GM20431 (cell line): ENCODE data around the gene C16orf92.

Experiments
- in situ Hi-C: fragments of 300-500 bp; cut with MseI, MboI; formaldehyde crosslinking; loops from one replicate; pipeline ENCODE4 v1.15.0; 2020; ENCODE audit warnings: low sequenced_read_pairs; ENCODE audit not compliant: unreplicated experiment

C16orf92 gene

DNA sequence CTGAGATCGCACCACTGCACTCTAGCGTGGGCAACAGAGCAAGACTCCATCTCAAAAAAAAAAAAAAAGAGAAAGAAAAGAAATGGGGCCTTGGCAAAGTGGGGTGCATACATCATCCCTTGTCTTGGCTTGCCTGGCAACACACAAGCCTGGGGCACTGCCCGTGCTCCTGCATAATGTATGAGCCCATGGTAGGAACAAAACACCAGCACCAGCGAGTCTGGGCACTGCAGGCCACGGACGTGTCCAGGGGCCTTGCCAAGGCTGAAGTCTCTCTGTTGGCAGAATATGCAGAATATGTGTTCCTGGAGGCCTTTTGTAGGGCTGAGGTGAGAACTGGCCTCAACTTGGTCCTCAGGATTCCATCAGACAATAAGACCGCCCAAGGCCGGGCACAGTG lies 26.9 kb downstream of the C16orf92 start:
- in situ Hi-C loops: no loop called here

DNA sequence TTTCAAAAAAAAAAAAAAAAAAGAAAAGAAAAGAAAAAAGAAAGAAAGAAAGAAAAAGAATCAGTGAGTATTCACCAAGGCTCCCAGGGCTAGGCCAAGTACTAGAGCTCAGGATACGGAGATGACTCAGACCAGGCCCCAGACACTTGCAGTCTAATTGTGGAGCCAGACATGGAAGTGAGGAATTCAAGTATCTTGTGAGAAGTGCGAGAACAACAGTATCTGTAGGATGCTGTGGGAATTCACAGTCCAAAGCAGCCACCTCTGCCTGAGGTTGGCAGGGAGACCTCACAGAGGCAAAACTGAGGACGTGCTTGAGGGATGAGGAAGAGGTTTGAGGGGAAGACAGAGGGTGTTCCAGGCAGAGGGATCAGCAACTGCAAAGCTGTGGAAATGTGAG lies 28.5 kb downstream of the C16orf92 start:
- in situ Hi-C loops: no loop called here

DNA sequence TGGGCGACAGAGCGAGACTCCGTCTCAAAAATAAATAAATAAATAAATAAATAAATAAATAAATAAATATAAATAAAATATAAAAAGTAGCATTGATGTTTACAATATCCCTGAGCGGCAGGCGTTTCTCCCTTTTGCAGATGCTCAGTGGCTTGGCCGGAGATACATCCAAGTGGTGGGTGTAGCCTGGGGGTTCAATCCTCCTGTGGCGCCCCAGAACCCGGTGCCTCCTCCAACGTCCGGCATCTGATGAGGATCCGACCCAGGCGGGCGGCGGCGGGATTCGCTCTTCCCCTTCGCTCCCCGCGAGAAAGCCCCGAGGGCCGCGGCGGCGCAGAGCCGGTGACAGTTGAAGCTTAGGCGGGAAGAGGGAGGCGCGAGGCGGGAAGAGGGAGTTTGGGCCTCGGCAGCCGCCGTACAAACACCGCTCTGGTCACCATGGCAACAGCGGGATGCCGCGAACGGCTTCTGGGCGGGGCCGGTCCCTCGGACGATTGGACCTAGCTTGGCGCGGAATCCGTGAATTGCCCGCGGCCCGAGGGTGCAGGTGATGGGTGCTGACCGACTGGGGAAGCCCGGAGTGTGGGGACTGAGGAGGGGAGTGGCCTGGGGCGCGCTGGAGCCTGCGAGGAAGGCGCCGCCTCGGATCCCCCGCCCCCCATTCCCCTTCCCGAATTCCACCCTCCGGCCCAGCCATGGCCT lies 29.8 kb downstream of the C16orf92 start:
- in situ Hi-C loops: no loop called here

DNA sequence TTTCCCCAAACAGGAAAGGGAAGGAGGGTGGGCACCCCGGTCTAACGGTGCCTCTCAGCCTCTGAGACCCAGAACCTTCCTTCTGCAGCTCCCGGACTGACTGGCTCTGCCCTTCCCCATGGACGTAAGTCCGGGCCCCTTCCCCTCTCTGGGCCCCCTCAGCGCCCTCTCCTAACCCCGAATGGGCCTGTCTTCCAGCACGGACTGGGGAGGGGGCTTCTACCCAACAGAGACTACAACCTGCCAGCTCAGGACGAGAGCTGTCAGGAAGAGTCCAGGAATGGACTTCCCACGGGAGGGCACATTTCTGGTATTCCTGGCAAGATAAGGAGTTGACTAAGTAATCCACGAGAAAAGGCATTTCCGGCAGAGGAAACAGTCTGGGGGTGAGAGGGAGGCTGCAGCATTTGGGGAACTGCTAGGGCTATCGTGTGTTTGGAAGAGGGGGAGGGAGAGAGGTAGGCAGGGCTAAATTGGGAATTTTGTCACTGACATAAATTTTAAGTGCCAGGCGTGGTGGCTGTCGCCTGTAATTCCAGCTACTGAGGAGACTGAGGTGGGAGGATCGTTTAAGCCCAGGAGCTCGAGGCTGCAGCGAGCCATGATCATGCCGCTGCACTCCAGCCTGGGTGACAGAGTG lies 30.5 kb downstream of the C16orf92 start:
- in situ Hi-C loops: no loop called here

DNA sequence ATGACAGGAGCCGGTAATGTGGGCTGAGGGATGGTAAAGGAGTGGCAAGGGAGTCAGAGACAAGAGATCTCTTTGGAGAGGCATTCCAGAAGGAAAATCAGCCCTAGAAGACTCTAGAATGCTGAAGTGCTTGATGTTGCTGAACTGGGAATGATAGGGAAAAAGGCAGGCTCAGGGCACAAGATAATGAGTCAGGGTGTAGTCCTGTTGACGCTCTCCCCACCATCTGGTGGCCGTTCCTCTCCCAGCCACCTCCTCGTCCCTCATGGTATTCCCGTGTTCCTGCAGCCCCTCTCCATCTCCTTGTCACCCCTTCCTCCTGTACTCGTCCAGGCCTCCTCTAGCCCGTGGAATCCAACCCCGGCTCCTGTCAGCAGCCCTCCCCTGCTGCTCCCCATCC lies 31.5 kb downstream of the C16orf92 start:
- in situ Hi-C loops: no loop called here

DNA sequence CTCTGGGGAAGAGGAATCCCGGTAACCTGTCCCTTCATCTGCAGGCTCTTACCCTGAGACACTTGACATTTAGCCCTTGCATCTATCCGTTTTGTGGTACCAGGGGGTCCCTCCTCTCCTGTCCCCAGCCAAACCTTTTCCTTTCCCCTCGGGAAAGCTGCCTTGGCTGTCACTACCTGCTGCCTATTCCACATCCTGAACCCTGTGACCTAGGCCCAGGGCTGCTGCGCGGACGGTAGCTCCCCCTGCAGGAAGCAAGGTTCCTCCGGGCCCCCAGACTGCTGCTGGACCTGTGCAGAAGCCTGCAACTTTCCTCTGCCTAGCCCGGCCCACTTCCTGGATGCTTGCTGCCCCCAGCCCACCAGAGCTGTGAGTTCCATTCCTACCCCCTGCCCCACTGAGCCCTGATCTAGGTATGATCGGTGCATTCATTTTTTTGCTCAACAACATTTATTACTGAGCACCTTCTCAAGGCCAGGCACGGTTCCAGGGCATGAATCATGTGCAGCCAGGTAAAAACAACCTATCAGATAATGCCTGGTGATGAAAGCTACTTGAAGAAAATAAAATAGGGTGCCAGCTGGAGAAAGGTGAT lies 32.1 kb downstream of the C16orf92 start:
- in situ Hi-C loops: no loop called here

DNA sequence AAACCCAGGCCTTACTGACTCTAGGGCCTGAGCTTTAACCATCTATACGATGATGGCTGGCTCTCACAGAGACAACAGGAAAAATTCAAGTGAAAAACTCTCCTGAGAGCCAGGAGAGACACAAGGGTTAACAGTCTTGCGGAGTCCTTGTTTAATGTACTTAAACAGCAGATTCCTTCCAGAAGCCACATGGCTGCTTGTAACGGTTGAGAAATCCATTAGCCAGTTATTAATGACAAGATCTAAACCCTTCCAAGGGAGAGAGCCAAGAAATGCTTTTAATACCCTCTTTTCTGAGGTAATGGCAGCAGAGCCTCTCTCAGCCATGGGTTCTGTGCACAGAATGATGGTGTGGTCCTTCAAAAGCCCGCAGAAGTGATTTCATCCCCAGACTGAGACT lies 37.3 kb downstream of the C16orf92 start:
- in situ Hi-C loops: no loop called here

DNA sequence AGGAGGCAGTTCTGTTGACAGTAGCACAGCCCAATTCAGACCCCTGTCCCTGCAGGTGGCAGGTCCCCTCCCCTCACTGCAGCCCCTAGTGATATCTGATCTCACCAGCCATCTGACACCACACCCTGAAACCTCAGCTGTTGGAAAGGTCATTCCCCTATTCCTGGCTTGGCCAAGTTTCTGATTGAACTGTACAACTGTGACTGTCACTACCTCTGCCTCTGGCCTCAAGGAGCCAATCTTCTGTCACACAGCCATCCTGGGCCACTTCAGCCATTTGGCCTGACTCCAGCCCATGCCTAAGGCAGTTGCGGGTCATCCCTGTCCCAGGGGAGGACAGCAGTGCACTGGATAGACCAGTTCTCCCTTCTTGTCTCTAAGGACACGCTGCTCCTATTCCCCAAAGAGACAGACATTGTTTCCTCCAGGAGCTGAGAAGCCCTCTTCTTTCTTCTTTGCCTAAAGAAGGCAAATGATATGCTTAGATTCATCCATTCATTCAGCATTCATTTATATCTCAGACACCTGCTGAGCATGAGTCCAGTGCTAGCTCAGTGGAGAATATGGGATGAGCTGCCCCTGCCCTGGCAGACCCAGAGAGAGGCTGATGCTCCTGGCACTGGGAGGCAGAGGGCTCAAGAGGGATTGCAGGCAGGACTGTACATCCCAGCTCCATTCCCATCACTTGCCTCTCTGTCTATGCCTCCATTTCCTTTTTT lies 38.0 kb downstream of the C16orf92 start:
- in situ Hi-C loops: no loop called here

DNA sequence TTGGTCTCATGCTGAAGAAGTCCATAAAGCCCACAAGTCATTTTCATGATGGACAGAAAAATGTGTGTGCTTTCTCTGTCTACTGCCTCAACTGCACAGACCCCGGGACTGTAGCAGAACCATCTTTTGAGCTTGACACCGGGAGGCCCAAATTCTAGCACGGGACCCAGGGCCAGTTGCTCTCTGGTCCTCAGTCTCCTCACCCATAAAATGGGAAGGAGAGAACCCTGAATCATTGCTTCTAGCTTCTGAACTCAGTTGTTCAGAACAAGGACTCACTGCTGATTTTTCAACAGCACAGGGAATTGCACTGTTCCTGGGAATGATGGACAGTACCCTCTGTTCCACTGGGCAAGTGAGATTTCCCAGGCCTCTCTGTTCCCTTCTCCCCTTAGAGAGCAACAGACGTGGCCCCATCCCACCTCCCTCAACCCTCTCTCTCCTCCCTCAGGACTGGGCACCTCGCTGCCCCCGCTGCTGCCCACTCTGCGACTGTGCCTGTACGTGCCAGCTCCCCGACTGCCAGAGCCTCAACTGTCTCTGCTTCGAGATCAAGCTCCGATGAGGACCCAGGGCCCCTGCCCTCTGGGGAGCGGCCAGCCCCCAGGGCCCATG lies 40.4 kb downstream of the C16orf92 start:
- in situ Hi-C loops: no loop called here

DNA sequence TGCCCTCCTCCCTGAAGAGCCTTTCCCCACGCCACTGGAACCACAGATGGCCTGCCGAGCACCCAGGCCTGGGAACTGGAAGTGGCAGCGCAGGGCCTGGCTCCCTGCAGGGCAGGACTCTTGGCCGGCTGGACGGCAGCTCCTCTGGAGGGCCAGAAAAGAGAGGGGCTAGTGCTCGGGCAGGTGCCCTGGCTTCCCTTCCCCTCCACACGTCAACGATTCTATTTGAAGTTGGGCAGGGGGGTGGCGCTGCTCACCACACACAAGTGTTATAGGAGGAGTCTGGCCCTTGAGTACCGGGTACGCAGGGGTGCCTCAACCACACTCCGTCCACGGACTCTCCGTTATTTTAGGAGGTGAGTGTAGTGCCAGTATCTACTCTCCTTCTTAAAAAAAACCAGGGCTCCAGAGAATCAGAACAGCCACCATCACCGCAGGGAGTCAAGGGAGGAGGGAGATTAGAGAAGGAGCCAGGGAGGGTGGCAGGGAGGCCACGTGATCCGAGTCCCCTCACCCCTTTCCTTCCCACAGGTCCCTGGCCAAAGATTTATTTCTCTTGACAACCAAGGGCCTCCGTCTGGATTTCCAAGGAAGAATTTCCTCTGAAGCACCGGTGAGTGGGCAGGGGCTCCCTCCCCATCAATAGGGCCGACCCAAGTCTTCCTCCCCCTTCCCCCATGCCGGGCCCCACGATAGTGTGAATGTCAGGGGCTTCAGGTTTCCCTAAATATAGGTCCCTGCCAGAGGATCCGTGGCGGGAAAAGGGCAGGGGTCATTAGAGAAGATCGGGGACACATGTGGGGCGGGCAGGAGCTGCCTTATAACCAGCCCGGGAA lies 41.1 kb downstream of the C16orf92 start:
- in situ Hi-C loops: no loop called here

DNA sequence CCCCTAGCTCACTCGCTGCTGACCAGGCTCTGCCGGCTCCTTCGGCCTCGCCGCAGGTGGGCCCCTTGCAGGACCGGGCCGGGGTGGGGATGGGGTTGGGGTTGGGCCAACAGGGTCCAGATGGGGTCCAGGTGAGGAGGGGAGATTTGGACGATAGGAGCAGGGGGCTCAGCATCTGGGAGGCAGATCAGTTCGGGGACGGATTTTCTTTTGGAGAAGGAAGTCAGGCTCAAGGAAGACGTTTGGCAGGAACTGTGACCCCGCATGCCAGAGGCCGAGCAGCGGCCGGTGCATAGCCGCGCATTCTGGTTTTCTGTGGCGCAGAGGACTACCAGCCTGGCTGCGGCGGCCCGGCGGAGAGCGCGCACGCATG lies 41.7 kb downstream of the C16orf92 start:
- in situ Hi-C loops: no loop called here

DNA sequence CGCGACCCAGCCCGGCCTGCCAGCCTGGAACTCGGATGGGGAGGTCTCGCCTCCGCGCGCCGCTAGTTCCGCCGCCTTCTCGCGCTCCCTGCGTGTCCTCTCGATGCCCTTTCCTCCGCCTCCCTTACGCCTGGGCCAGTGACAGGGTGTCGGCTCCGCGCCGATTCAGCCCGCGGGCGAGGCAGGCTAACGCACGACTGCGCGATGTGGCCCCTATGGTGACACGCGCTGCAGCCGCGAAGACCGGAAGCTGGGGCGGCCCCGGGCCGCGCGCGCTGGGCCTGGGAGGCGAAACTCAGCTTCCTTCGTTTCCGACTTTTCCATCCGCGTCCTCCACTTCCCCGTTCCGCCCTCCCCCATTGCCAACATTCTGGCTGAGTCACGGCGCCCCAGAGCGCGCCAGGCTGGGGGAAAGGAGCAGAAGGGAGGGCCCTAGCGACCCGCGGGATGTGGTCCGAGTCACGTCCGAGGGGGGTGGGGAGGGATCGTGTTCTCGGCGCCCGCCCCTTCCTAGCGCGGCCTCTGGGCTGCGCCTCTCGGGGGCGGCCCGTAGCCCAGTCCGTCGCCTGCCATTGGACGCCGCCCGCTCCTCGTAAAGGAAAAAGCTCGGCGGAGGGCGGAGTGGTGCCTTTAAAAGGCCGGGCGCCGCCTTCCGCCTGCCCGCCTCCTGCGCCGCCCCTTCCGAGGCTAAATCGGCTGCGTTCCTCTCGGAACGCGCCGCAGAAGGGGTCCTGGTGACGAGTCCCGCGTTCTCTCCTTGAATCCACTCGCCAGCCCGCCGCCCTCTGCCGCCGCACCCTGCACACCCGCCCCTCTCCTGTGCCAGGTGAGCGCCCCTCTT lies 42.3 kb downstream of the C16orf92 start, which contains the start of gene ALDOA:
Gene ALDOA (plus strand): TSS at position 659 of the 841 bp plus-strand sequence. CDS start 1,138 bp downstream, outside the sequence.
- in situ Hi-C loops: no loop called here

DNA sequence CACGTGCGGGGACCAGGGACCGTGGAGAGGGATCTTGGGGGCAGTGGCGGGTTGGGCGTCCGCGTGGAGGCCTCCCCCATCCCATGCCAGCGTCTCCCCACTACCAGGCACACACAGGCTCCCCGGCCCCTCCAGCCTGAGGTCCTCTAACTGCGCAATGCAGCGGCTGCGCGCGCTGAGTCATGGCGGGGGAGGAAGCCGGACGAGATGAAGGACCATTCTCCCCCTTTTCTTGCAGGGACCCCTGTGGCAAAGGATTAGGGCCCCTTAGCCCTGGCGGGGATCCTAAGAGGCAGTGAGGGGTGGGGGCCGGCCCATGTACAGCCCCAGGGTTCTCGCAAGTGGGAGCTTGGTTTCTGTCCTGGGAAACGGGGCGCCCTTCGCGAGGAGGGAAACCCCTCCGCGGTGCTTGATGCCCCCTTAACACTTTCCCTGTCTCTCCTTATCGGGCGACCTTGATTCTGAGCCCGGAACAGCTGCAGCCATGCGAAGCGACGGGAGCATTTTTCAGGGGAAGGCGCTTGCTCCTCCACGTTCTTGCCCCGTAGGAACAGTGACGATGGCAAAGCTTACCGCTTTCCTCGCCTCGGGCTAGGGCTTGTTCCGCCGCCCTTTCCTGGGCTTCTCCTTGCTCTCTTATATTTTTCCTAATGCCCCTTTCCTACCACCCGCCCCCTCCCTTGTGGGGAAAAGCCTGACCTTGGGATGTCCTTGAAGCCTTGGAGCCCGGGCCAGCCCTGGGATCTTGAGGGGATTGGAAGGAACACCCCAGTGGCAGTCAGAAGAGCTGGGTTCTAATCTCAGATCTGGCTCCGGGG lies 43.2 kb downstream of the C16orf92 start:
- in situ Hi-C loops: no loop called here

DNA sequence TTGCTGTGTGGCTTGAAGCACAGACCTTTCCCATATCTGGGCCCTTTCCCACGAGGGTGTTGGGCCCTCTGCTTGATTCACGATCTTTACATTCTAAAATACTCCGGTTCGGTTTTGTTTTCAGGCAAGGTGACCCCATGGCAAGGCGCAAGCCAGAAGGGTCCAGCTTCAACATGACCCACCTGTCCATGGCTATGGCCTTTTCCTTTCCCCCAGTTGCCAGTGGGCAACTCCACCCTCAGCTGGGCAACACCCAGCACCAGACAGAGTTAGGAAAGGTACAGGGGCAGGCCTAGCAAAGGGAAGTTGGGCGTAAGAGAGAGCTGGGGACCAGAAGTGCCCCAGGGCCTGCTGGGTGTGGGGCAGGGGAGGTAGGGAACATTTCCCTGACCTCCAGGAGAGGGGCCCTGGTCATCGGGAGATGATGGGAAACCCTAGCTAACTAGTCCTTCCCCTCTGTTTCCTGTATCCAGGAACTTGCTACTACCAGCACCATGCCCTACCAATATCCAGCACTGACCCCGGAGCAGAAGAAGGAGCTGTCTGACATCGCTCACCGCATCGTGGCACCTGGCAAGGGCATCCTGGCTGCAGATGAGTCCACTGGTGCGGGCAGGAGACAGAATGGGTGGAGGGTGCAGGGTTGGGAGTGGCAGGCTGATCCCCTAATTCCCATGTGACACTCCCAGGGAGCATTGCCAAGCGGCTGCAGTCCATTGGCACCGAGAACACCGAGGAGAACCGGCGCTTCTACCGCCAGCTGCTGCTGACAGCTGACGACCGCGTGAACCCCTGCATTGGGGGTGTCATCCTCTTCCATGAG lies 44.0 kb downstream of the C16orf92 start:
- in situ Hi-C loops: no loop called here

DNA sequence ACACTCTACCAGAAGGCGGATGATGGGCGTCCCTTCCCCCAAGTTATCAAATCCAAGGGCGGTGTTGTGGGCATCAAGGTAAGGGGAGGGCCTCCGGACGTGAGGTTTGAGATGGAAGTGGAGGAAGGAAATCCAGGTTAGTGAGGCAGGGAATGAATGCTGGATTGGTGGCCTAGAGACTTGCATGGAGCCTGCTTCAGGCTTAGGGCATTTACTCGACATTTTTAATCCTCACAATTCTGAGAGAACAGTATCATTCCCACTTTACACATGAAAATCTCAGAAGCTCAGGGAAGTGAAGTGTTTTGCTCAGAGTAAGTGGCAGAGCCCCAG lies 44.6 kb downstream of the C16orf92 start:
- in situ Hi-C loops: no loop called here

DNA sequence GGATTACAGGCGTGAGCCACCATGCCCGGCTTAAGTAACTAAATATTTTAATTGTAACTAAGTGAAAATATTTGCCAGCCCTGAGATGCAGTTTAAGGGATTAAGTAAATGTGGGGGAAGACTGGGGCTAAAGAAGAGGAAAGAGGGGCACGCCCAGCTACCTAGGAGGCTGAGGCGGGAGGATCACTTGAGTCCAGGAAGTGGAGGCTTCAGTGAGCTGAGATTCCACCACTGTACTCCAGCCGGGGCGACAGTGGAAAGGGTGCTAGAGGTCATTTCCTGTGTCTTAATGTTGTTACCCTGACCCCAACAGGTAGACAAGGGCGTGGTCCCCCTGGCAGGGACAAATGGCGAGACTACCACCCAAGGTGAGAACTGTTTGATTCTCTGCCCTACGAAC lies 45.3 kb downstream of the C16orf92 start:
- in situ Hi-C loops: no loop called here
